OCI-LY1 (cell line): Measurements from ENCODE around the gene RER1.

Experiments used
- H2AFZ ChIP-seq: fragments of 200-600 bp; sonication (generic), shearing (Covaris generic); 2 replicates; pipeline ENCODE4 v1.6.0; 2014; ENCODE audit warnings: antibody characterized with exemption, mild to moderate bottlenecking, low read length
- H3F3A ChIP-seq: fragments of 200-600 bp; sonication (generic), shearing (Covaris generic); 2 replicates; pipeline ENCODE4 v1.6.0; 2014; ENCODE audit warnings: mild to moderate bottlenecking, antibody characterized with exemption, low read length, moderate library complexity; ENCODE audit not compliant: insufficient read depth
- H3K27ac ChIP-seq: fragments of 200-600 bp; sonication (generic); 2 replicates; pipeline ENCODE4 v1.5.1; 2014; ENCODE audit warnings: low read length, mixed run types, mild to moderate bottlenecking, low read depth; ENCODE audit not compliant: poor library complexity, severe bottlenecking
- H3K27me3 ChIP-seq: fragments of 200-600 bp; sonication (generic); 2 replicates; pipeline ENCODE4 v1.6.0; 2014; ENCODE audit warnings: antibody characterized with exemption, mild to moderate bottlenecking, low read length, moderate library complexity; ENCODE audit not compliant: insufficient read depth
- H3K36me3 ChIP-seq: fragments of 200-600 bp; sonication (generic); 2 replicates; pipeline ENCODE4 v1.6.1; 2014; ENCODE audit warnings: mild to moderate bottlenecking, antibody characterized with exemption, low read length, moderate library complexity, mixed read lengths; ENCODE audit not compliant: insufficient read depth
- H3K4me1 ChIP-seq: fragments of 200-600 bp; sonication (generic); 2 replicates; pipeline ENCODE4 v1.5.1; 2014; ENCODE audit warnings: mild to moderate bottlenecking, low read length, moderate library complexity; ENCODE audit not compliant: insufficient read depth, severe bottlenecking
- H3K4me2 ChIP-seq: fragments of 200-600 bp; sonication (generic), shearing (Covaris generic); 2 replicates; pipeline ENCODE4 v1.6.1; 2014; ENCODE audit warnings: low read length
- H3K4me3 ChIP-seq: fragments of 200-600 bp; sonication (generic); 2 replicates; pipeline ENCODE4 v1.5.1; 2014; ENCODE audit warnings: low read length, low read depth, mild to moderate bottlenecking, mixed read lengths; ENCODE audit not compliant: poor library complexity, severe bottlenecking
- H3K79me2 ChIP-seq: fragments of 200-600 bp; shearing (Covaris generic); 2 replicates; pipeline ENCODE4 v1.6.1; 2016; ENCODE audit warnings: mixed run types, low read length, mixed read lengths; ENCODE audit not compliant: insufficient read depth
- H3K9ac ChIP-seq: fragments of 200-600 bp; sonication (generic), shearing (Covaris generic); 2 replicates; pipeline ENCODE4 v1.6.1; 2014; ENCODE audit warnings: mild to moderate bottlenecking, low read length, mixed read lengths
- H3K9me2 ChIP-seq: fragments of 200-600 bp; sonication (generic), shearing (Covaris generic); 2 replicates; pipeline ENCODE4 v1.6.1; 2014; ENCODE audit warnings: low read depth, mild to moderate bottlenecking, low read length, mixed read lengths
- H3K9me3 ChIP-seq: fragments of 200-600 bp; shearing (Covaris generic); 2 replicates; pipeline ENCODE4 v1.6.1; 2014; ENCODE audit warnings: low read length, mixed read lengths
- H4K20me1 ChIP-seq: fragments of 200-600 bp; sonication (generic), shearing (Covaris generic); 2 replicates; pipeline ENCODE4 v1.6.0; 2016; ENCODE audit warnings: mild to moderate bottlenecking, low read length; ENCODE audit not compliant: insufficient read depth
- EZH2 ChIP-seq: fragments of 200-600 bp; sonication (generic), shearing (Covaris generic); IDR thresholded peaks from 2 replicates; pipeline ENCODE4 v1.8.0; 2017; ENCODE audit warnings: borderline replicate concordance, mixed run types, mild to moderate bottlenecking, antibody characterized with exemption, low read length, moderate library complexity, mixed read lengths
- TF ChIP-seq, protein P1 (sequence below): fragments of 200-600 bp; sonication (generic), shearing (Covaris generic); IDR thresholded peaks from 2 replicates; pipeline ENCODE4 v1.5.1; 2017; ENCODE audit warnings: mild to moderate bottlenecking, antibody characterized with exemption, low read length, moderate library complexity, mixed read lengths

Gene RER1

DNA sequence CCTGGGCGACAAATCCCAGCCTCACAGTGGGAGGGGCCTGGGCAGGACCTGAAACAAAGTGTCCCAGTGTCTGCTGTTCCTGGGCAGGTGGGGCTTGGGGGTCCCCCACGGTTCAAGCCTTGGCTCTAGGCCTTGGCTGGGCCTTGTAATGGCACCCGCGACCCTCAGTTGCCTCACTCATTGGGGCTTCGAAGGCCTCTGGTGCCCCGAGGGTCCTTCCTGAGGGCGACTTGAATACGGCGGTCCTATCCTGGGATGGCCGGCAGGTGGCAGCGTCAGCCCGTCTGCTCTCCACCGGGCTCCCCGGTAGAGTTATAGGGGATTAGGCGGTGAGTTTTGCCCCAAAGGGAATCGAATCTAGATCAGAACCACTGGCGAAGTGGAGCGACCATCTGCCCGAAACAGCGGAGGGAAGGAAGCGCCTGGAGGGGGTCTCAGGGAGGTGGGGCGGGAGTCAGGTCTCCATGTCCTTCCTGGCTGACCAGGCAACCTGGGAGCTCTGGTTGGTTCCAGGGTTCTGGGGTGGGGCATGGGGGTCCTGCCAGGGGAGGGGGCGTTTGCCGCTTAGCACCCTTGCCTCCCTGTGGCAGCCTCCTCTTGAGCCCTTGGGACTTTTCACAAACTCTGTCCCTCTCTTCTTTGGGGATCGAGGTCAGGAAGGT, 22.8 kb downstream of the RER1 start:
- Histone ChIP-seq H3K9ac (no peak overlapping the region; the same call in 1 of the 2 replicates), H3K4me1 (peaks cover 37% of the 10 kb centered on the region), H2AFZ (no peak overlapping the region), H4K20me1 (no peaks in the 10 kb centered on the region), H3K9me3 (no peaks in the 10 kb centered on the region), H3K36me3 (no peaks in the 10 kb centered on the region), H3K27me3 (no peaks in the 10 kb centered on the region; the same call in 1 of the 2 replicates), H3K4me3 (peak overlapping the region; percentile 92), H3K9me2 (no peaks in the 10 kb centered on the region), H3K27ac (no peak overlapping the region), H3K79me2 (no peaks in the 10 kb centered on the region), H3K4me2 (peak overlapping the region; percentile 85), H3F3A (no peaks in the 10 kb centered on the region)
- TF ChIP-seq, protein P1, sequence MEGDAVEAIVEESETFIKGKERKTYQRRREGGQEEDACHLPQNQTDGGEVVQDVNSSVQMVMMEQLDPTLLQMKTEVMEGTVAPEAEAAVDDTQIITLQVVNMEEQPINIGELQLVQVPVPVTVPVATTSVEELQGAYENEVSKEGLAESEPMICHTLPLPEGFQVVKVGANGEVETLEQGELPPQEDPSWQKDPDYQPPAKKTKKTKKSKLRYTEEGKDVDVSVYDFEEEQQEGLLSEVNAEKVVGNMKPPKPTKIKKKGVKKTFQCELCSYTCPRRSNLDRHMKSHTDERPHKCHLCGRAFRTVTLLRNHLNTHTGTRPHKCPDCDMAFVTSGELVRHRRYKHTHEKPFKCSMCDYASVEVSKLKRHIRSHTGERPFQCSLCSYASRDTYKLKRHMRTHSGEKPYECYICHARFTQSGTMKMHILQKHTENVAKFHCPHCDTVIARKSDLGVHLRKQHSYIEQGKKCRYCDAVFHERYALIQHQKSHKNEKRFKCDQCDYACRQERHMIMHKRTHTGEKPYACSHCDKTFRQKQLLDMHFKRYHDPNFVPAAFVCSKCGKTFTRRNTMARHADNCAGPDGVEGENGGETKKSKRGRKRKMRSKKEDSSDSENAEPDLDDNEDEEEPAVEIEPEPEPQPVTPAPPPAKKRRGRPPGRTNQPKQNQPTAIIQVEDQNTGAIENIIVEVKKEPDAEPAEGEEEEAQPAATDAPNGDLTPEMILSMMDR, result peak; percentile 91
- TF ChIP-seq EZH2, result no peak

DNA sequence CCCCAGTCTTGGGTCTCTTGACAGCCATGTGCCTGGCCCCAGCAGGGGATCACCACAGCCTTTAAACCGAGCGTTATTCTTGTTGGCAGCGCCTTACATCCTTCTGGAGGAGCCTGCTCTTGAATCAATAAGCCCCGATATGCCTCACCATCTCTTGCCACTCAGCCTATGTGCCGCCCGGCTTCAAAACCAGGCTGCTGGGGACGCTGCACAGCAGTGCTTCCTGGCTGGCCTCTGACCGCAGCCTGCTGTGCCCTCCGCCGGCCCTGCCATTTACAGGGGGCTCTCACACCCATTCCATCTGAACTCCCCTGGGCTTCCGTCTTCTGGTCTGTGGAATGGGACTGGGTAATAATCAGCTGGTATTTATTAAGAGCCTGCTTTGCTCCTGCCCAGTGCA, 23.7 kb downstream of the RER1 start:
- H3K27ac ChIP-seq, result no peak overlapping the region
- H3F3A ChIP-seq, result no peaks in the 10 kb centered on the region
- no peaks in the 10 kb centered on the region for H4K20me1 ChIP-seq
- no peak overlapping the region for H2AFZ ChIP-seq
- H3K27me3 ChIP-seq, result no peaks in the 10 kb centered on the region; the same call in 1 of the 2 replicates
- no peak overlapping the region for H3K4me3 ChIP-seq
- H3K9ac ChIP-seq, result no peak overlapping the region
- no peaks in the 10 kb centered on the region for H3K9me2 ChIP-seq
- peaks cover 37% of the 10 kb centered on the region for H3K4me1 ChIP-seq
- H3K79me2 ChIP-seq, result no peaks in the 10 kb centered on the region
- no peak overlapping the region; the same call in 1 of the 2 replicates for H3K4me2 ChIP-seq
- no peaks in the 10 kb centered on the region for H3K36me3 ChIP-seq
- TF ChIP-seq EZH2, result no peak
- TF ChIP-seq, protein P1, result no peak
- H3K9me3 ChIP-seq, result no peaks in the 10 kb centered on the region

DNA sequence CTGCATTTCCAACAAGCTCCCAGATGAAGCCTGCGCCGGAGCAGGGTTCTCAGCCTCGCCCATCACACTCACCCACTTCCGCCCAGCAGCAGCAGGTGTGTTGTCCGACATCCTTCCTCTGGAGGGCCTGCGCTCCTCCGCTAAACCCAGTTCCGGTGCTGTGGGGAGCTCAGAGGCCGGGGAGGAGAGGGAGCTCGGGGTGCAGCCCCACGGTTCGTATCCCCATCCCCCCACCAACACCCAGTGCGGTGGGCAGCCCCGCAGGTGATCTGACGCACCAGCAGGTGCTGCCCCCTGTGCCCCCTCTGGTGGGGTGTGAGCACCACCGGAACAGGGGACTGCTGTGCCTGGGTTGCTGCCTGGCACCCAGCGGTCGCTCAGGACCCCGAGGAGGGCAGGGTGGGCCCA, 24.2 kb downstream of the RER1 start:
- Histone ChIP-seq H3K9me3 (no peaks in the 10 kb centered on the region), H4K20me1 (no peaks in the 10 kb centered on the region), H3K27me3 (no peaks in the 10 kb centered on the region; the same call in 1 of the 2 replicates), H2AFZ (no peak overlapping the region), H3K9me2 (no peaks in the 10 kb centered on the region), H3K4me1 (peaks cover 33% of the 10 kb centered on the region), H3K4me3 (no peak overlapping the region), H3K36me3 (no peaks in the 10 kb centered on the region), H3K27ac (no peak overlapping the region), H3K4me2 (no peak overlapping the region; the same call in 1 of the 2 replicates), H3K79me2 (no peaks in the 10 kb centered on the region), H3F3A (no peaks in the 10 kb centered on the region), H3K9ac (no peak overlapping the region)
- TF ChIP-seq, protein P1, result no peak
- TF ChIP-seq EZH2, result no peak
